Caco-2 (cell line): ENCODE data around the gene DENND2A. TPM values are rescaled to one million over a fixed set of nuclear protein-coding genes. Genes with fewer than 3 reads are reported as not detected.

Experiments
- BruUV-seq: library from RNA; stranded (reverse); fragments of 400-500 nt; replicated peaks from 2 replicates; lab custom pipeline; 2021; lab: Mats Ljungman, UMichigan
- CTCF ChIA-PET: fragments of 300-600 bp; sonication (Branson Sonifier 250); formaldehyde crosslinking; loops from one replicate; lab custom pipeline; 2022; ENCODE audit warnings: antibody characterized with exemption; lab: Charles Lee
- POLR2A ChIA-PET: fragments of 300-600 bp; sonication (Branson Sonifier 250); formaldehyde crosslinking; loops from one replicate; lab custom pipeline; 2022; ENCODE audit warnings: antibody characterized with exemption; lab: Charles Lee
- DNase-seq, 2 experiments: peaks; one replicate each; pipeline versions ENCODE4 v3.0.0 to v3.0.0-alpha.2; 2020 to 2022
- H3K27me3 ChIP-seq: replicated peaks from 2 replicates; pipeline ENCODE4 v1.6.0; 2011; ENCODE audit warnings: low read length; ENCODE audit not compliant: control insufficient read depth, insufficient read depth
- H3K36me3 ChIP-seq: 2 replicates; pipeline ENCODE4 v1.5.1; 2011; ENCODE audit warnings: low read length; ENCODE audit not compliant: control insufficient read depth, insufficient read depth
- H3K4me1 ChIP-seq: fragments of 250-450 bp; sonication (Bioruptor Pico); 2 replicates; pipeline ENCODE4 v1.5.1; 2020; ENCODE audit warnings: mild to moderate bottlenecking
- H3K4me3 ChIP-seq: 2 replicates; pipeline ENCODE4 v1.5.1; 2011; ENCODE audit warnings: low read depth, mild to moderate bottlenecking, control low read depth, low read length
- H3K9me3 ChIP-seq: fragments of 250-450 bp; sonication (Bioruptor Pico); 2 replicates; pipeline ENCODE4 v1.5.1; 2020; ENCODE audit warnings: mild to moderate bottlenecking, moderate library complexity
- H3K27ac Mint-ChIP-seq: one replicate; pipeline ENCODE4 v1.8.0; 2022; ENCODE audit warnings: mixed read lengths; ENCODE audit not compliant: unreplicated experiment
- H3K27me3 Mint-ChIP-seq: one replicate; pipeline ENCODE4 v1.8.0; 2022; ENCODE audit warnings: mixed read lengths; ENCODE audit not compliant: insufficient read depth, unreplicated experiment
- H3K36me3 Mint-ChIP-seq: one replicate; pipeline ENCODE4 v1.8.0; 2022; ENCODE audit warnings: mild to moderate bottlenecking, mixed read lengths; ENCODE audit not compliant: insufficient read depth, unreplicated experiment
- H3K4me1 Mint-ChIP-seq: one replicate; pipeline ENCODE4 v1.8.0; 2022; ENCODE audit warnings: low read depth, mixed read lengths; ENCODE audit not compliant: unreplicated experiment
- H3K4me3 Mint-ChIP-seq: one replicate; pipeline ENCODE4 v1.8.0; 2022; ENCODE audit warnings: mild to moderate bottlenecking, moderate library complexity, mixed read lengths; ENCODE audit not compliant: unreplicated experiment
- H3K9me3 Mint-ChIP-seq: one replicate; pipeline ENCODE4 v1.8.0; 2022; ENCODE audit warnings: mixed read lengths; ENCODE audit not compliant: unreplicated experiment
- CTCF ChIP-seq, 2 experiments: fragments of 200-600 bp in 1 of 2; IDR thresholded peaks; 1 replicate in 1 of 2; 2 replicates in 1 of 2; pipeline versions ENCODE4 v1.5.1 to v1.8.0; 2011 to 2022; ENCODE audit warnings: antibody characterized with exemption in 1 of 2, control low read depth in 1 of 2, inconsistent platforms in 1 of 2, low read depth in 1 of 2, low read length in 1 of 2, mild to moderate bottlenecking in 1 of 2, moderate library complexity in 1 of 2; ENCODE audit not compliant: insufficient read depth in 1 of 2, severe bottlenecking in 1 of 2, unreplicated experiment in 1 of 2
- intact Hi-C: fragments of 100-400 bp; cut with micrococcal nuclease; formaldehyde crosslinking; loops from one replicate; pipeline ENCODE4 v1.10.0; 2022; ENCODE audit not compliant: unreplicated experiment
- total RNA-seq: library from RNA; stranded (reverse); gene quantifications from 2 replicates; pipeline ENCODE4 v1.2.3, GENCODE V29; 2022

Gene DENND2A
- total RNA-seq, 1 experiment from 2014 or later: 0.95 TPM

DNA sequence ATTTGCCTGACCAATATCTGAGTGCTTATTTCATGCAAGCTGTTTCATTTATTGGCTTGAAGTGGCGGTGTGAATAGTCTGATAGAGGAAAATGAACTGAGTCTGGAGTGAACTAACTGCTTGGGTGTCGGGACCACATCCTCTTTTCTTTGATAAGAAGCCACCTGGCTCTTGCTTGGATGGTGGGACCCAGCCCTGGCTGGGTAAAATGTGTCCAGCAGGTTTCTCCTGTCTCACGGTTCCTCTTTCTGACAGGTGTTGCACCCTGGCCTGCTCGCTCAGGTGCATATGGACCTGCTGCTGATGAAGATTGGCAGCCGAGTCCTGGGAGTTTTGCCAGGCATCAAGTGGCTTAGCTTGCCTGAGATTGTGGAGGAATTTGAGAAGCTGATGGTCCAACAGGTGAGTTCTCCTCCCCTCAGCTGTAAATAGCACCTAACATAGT is 33.8 kb upstream of the DENND2A start:
- Histone ChIP-seq H3K27me3 (no peaks in the 10 kb centered on the region), H3K36me3 (no peaks in the 10 kb centered on the region), H3K9me3 (no peaks in the 10 kb centered on the region), H3K4me3 (no peak overlapping the region), H3K4me1 (0 out of 2 replicates have a peak, but pooled peaks cover 3% of the 10 kb centered on the region)
- no peaks in the 10 kb centered on the region for H3K9me3 Mint-ChIP-seq
- H3K4me1 Mint-ChIP-seq: peaks cover 6% of the 10 kb centered on the region
- peak overlapping the region; percentile 81 for H3K4me3 Mint-ChIP-seq
- ChIA-PET CTCF (interaction anchor here (0.7 to 0.9 kb wide), 2 partner anchors 14 to 156 kb away, joined by 5 to 6 read pairs; no protein-coding TSS in a partner anchor), POLR2A (no interaction called here)
- peaks cover 19% of the 10 kb centered on the region for H3K36me3 Mint-ChIP-seq
- intact Hi-C loops: no loop called here
- TF ChIP-seq CTCF (IDR thresholded peaks at IDR 0.05; ENCODE audit: insufficient read depth in 1 of 2, low read depth in 1 of 2, low read length in 1 of 2, severe bottlenecking in 1 of 2, unreplicated experiment in 1 of 2): no peak
- TSS peak; percentile 36 for BruUV-seq
- no peak overlapping the region for H3K27ac Mint-ChIP-seq
- no peaks in the 10 kb centered on the region for H3K27me3 Mint-ChIP-seq
- no peak for DNase-seq

GRCh38 chr7:140673774-140674155 is 33.2 kb upstream of the DENND2A start:
- Mint-ChIP-seq H3K4me1 (peaks cover 6% of the 10 kb centered on the region), H3K27me3 (no peaks in the 10 kb centered on the region), H3K36me3 (peaks cover 15% of the 10 kb centered on the region), H3K4me3 (peak overlapping the region; percentile 81), H3K9me3 (no peaks in the 10 kb centered on the region), H3K27ac (peak overlapping the region; percentile 31)
- POLR2A ChIA-PET: no interaction called here
- CTCF ChIA-PET: interaction anchor here (0.6 to 0.7 kb wide), 2 partner anchors 156 to 409 kb away, joined by 5 to 6 read pairs; no protein-coding TSS in a partner anchor
- DNase-seq: no peak
- Histone ChIP-seq H3K4me1 (0 out of 2 replicates have a peak, but pooled peaks cover 3% of the 10 kb centered on the region), H3K9me3 (no peaks in the 10 kb centered on the region), H3K4me3 (peak overlapping the region; percentile 86), H3K36me3 (no peaks in the 10 kb centered on the region), H3K27me3 (no peaks in the 10 kb centered on the region)
- BruUV-seq: no TSS peak
- intact Hi-C loops: loop anchor here (2.0 kb wide), 1 partner anchor 23 kb away; the partner anchor contains the start of gene NDUFB2
- TF ChIP-seq CTCF (IDR thresholded peaks at IDR 0.05; ENCODE audit: insufficient read depth in 1 of 2, low read depth in 1 of 2, low read length in 1 of 2, severe bottlenecking in 1 of 2, unreplicated experiment in 1 of 2): no peak

DNA sequence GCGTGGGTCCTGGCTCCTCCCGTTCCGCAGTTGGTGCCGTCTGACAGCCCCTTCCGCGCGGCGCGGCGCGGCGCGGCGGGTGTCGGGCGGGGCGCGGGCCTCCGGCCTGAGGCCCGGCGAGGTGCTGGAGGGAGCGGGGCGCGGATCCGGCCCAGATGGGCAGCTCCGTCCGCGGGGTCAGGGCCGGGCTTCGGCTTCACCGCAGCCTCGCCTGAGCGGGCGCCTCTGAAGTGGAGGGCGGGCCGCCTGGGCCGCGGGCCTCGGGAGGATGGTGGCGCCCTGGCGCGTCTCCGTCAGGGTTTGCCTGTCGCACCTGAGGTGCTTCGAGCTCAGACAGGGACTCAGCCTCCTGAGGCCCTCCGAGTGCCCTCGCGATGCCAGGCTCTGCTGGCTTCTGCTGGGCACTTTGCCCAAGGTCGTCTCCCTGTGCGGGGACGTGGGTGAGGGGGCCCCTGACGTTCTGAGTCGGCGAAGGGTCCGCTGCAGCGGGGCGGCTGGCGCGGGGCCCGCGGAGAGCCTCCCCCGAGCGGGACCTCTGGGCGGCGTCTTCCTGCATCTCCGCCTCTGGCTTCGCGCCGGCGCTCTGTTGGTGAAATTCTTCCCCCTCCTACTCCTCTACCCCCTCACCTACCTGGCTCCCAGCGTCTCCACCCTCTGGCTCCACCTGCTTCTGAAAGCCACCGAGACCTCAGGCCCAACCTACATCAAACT is 32.6 kb upstream of the DENND2A start:
- peaks cover 6% of the 10 kb centered on the region for H3K4me1 Mint-ChIP-seq

More for the DNA sequence above, 32.6 kb upstream of the DENND2A start:
- Mint-ChIP-seq H3K36me3 (peaks cover 15% of the 10 kb centered on the region), H3K4me3 (peak overlapping the region; percentile 81), H3K27me3 (no peaks in the 10 kb centered on the region), H3K9me3 (no peaks in the 10 kb centered on the region), H3K27ac (peak overlapping the region; percentile 31)
- Histone ChIP-seq H3K4me1 (0 out of 2 replicates have a peak, but pooled peaks cover 3% of the 10 kb centered on the region), H3K36me3 (no peaks in the 10 kb centered on the region), H3K9me3 (no peaks in the 10 kb centered on the region), H3K4me3 (peak overlapping the region; percentile 86), H3K27me3 (no peaks in the 10 kb centered on the region)
- CTCF ChIA-PET: interaction anchor here (0.6 to 0.7 kb wide), 3 partner anchors 17 to 410 kb away, joined by 3 to 5 read pairs (median 4); partner anchors contain the start of gene NDUFB2
- peak; percentile 68 to 72 for DNase-seq
- POLR2A ChIA-PET: no interaction called here
- no peak for TF ChIP-seq CTCF (IDR thresholded peaks at IDR 0.05; ENCODE audit: insufficient read depth in 1 of 2, low read depth in 1 of 2, low read length in 1 of 2, severe bottlenecking in 1 of 2, unreplicated experiment in 1 of 2)
- intact Hi-C loops: loop anchor here (2.0 kb wide), 1 partner anchor 24 kb away; the partner anchor contains the start of gene NDUFB2
- no TSS peak for BruUV-seq
